GM19351 (cell line): ENCODE measurements around the gene RAP1GAP2.
"Not testable (repeated sequence)": the region's sequence is repeated elsewhere in the genome, so short reads cannot be mapped to it uniquely, and the experiment has no call there.

Experiments used
- ATAC-seq: cut with Tn5 transposase; IDR thresholded peaks from one replicate; pipeline ENCODE4 v1.9.1; 2021; ENCODE audit warnings: mild to moderate bottlenecking, moderate library complexity; ENCODE audit not compliant: unreplicated experiment

The RAP1GAP2 gene

DNA sequence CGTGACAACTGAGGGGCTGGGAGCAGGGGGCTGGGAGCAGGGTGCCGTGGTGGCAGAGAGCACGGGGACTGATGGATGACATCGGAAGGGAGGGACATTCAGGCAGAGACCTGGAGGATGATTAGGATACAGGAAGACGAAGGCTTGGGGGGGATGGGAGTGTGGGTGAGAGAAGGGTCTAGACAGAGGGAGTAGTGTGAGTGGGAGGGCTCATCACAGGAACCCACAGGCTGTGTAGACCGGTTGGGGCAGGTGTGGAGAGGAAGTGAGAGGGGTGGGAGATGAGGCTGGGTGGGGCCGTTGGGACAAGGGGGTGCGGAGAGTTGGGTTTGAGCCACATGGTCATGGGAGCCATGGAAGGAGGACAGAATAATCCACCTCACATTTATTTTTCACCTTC, 83.8 kb downstream of the RAP1GAP2 start:
- ATAC-seq, result no peak

GRCh38 chr17:2881295-2881694, 85.1 kb downstream of the RAP1GAP2 start:
- no peak for ATAC-seq

DNA sequence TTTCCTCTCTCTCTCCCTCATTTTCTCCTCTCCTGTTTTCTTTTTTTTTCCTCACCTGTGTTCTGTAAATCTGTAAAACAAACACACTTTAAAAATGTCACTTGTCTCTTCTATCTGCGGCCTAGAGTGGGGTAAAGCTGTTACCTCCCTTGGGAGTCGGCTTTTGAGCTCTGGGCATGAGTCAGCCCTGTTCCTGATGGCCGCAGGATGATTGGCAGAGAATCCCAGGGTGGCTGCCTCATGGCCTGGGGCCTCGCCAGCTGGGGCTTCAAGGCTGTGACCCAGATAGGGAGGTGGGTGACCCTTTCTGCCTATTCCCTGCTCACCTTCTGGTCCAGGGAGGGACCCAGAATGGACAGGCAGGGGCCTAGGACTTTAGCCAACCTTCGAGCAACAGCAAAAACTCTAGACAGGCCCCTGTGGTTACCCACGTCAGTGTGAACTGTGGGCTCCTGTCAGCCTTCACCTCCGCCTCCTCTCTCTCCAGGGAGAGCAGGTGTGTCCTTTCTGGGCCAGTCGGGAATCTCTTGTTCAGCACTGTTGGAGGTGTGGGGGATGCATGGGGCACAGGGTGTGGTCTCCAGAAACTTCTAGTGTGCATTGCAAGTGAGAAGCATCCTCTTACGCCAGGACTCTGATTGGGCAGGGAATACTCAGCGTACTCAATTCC, 87.4 kb downstream of the RAP1GAP2 start:
- ATAC-seq, result no peak

GRCh38 chr17:2885733-2886132, 89.5 kb downstream of the RAP1GAP2 start:
- ATAC-seq, result no peak

- no peak for ATAC-seq
These were observed 92.1 kb downstream of the RAP1GAP2 start for GRCh38 chr17:2888326-2888725.

GRCh38 chr17:2889256-2889655, 93.0 kb downstream of the RAP1GAP2 start:
- ATAC-seq, result no peak

GRCh38 chr17:2890778-2891177, 94.5 kb downstream of the RAP1GAP2 start:
- ATAC-seq, result not testable (repeated sequence)

DNA sequence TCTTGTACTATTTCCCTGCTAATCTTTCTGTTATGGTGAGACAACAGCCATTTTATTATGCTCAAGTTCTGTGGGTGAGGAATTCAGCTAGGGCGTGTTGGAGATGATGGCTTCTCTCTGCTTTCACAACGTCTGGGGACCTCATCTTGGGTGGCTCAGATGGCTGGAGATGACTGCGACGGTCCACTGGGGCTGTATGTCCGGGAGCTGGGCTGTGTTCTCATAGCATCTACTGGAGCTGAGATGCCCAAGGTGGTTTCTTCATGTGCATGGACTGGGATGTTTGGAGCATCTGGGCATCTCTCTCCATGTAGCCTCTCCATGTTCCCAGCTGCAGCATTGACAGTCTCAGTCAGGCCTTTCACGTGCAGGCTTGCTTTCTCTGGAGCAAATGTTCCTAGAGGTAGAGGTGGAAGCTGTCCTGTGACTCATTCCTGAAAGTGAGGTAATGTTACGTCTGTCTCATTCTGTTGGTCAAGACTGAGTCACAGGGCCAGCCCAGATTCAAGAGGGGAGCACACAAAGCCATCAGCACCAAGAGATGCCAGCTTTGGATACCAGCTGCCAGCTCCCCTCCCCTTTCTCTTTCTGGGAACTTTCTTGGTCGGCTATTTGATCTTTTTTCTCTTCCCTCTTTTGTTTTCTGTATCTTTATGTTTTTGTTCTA, 96.2 kb downstream of the RAP1GAP2 start:
- no peak for ATAC-seq

GRCh38 chr17:2893422-2893914, 97.2 kb downstream of the RAP1GAP2 start:
- ATAC-seq, result no peak

- no peak for ATAC-seq
These were observed 98.5 kb downstream of the RAP1GAP2 start for GRCh38 chr17:2894782-2895181.

GRCh38 chr17:2897605-2898004, 101.4 kb downstream of the RAP1GAP2 start:
- no peak for ATAC-seq

- no peak for ATAC-seq
These were observed 102.2 kb downstream of the RAP1GAP2 start for GRCh38 chr17:2898255-2898926.

GRCh38 chr17:2899906-2900305, 103.7 kb downstream of the RAP1GAP2 start:
- ATAC-seq, result no peak

GRCh38 chr17:2900842-2901241, 104.6 kb downstream of the RAP1GAP2 start:
- no peak for ATAC-seq

- ATAC-seq, result no peak
These were observed 105.3 kb downstream of the RAP1GAP2 start for GRCh38 chr17:2901582-2901981.

DNA sequence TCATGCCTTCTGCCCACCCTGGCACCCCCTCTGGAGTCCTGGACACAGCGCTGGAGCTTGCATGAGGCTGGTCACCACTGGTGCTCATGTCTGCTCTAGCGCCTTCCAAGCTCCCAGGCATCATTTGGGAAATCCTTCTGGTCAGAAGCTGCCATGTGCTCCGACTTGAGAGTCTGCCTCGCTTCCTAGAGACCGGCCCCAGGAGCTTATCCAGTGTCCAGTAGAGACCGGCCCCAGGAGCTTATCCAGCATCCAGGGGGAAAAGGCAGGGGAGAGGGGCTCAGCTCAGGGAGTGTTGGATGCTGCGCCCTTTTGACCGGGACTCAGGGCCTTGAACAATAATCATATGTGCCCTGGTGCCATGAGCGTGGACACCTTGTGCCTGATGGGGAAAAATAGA, 106.3 kb downstream of the RAP1GAP2 start:
- ATAC-seq, result no peak

DNA sequence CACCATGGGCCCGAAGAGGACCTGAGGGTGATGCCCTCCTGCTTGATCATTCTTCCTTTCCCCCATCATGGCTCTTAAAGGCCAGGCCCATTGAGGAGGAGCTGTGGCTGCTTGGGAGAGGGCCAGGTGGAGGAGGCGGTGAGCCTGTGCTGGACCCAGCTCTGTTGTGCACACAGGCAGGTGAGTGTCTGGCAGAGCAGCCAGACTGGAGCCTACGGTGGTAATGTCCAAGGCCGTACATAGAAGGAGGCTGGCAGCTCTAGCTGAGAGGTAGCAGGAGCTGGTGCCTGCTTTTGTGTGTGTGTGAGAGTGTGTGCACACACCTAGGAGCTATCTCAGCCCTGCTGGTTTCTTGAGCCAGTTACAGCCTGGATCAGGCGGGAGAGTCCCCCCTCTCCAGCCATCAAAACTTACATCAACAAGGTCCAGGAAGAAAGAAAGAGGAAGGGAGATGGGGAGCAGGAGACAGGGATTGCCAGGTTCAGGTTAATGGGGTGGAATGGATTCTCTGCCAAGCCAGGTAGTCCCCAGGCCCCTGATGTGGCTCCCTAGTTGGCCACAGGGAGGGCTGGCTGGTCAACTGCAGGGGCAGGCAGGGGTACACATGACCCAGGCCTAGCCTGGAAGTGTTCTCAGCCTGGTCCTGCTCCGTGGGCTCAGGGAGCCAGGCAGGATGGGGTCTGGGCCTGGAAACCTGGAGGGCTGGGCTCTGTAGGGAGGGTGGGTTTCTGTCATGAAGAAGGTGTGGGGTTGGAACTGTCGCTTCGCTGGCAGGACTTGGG, 107.1 kb downstream of the RAP1GAP2 start:
- no peak for ATAC-seq

DNA sequence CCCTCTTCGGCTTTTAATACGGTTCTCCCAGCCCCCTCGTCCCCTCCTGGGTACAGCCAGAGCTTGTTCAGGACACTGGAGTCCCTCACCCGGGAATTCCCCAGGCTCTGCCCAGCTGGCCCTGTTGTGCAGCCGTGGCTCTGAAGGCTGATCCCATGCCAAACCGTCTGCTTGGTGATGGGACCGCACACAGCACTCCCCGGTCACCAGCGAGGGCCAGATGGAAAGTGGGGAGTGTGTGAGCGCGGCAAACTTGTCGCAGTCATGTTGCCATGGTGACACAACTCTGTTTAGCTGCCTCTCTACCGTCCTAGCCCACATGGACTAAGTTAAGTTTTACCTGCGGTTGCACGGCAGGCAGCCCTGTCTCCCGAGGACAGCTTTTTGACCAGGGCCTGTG, 107.9 kb downstream of the RAP1GAP2 start:
- ATAC-seq, result no peak

DNA sequence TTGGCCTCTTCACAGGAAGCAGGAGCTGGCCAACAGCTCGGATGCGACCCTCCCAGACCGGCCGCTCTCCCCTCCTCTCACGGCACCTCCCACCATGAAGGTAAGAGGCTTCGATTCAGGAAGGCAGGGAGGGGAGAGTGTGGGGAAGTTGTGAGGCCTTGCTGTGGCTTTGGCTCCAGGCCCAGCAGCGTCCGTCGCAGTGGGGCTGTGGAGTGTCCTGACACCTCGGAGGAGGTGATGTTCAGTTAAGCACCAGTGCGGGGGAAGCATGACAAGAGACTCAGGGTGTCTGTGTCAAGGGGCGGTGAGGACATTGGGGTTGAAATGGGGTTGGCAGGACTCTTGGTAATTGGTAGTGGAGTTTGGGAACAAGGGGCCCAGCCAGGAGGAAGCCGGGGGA, 109.0 kb downstream of the RAP1GAP2 start:
- no peak for ATAC-seq

DNA sequence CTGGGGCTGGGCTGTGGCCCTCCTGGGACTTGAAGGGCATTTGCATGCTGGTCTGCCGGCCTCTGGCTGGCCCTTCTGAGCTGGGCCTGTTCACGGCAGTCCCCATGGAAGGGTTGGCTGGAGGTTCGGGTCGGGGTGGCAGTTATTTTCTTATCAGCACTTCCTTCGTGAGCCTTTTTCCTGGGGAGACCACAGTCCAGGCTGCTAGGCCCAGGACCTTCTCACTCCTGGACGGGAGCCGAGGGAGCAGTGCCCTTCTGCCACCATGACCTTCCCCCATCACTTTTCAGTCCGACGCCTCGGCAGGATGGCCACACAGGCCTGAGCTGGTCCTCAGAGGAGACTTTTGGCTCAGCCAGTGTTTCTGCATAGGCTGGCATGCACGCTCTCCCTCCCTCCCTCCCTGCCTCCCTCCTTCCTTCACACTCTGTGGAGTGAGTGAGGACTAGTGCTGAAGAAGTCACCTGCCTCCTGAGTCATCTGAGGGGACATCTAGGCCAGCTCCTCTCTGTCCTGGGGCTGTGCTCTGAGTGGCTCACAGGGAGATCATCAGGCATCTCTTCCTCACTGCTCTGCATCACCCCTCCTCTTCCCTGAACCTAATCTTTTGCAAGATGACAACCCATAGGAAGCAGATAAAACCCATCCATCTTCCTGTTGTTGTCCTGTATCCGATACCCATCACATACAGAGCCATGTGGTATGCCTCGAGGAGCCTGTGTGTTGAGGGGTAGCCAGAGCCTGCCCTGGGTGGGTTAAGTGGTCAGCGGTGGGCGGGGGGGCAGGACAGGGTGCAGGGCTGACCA, 109.7 kb downstream of the RAP1GAP2 start:
- no peak for ATAC-seq
